Measurements from ENCODE around the gene PCNX1.

- TF ChIP-seq, protein P1, sequence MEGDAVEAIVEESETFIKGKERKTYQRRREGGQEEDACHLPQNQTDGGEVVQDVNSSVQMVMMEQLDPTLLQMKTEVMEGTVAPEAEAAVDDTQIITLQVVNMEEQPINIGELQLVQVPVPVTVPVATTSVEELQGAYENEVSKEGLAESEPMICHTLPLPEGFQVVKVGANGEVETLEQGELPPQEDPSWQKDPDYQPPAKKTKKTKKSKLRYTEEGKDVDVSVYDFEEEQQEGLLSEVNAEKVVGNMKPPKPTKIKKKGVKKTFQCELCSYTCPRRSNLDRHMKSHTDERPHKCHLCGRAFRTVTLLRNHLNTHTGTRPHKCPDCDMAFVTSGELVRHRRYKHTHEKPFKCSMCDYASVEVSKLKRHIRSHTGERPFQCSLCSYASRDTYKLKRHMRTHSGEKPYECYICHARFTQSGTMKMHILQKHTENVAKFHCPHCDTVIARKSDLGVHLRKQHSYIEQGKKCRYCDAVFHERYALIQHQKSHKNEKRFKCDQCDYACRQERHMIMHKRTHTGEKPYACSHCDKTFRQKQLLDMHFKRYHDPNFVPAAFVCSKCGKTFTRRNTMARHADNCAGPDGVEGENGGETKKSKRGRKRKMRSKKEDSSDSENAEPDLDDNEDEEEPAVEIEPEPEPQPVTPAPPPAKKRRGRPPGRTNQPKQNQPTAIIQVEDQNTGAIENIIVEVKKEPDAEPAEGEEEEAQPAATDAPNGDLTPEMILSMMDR (conservative IDR thresholded peaks at IDR 0.05; ENCODE audit: low read depth, low read length), result no peak
- no peak for TF ChIP-seq EZH2 (IDR thresholded peaks at IDR 0.05; ENCODE audit: low read length, unreplicated experiment)
Measured at GRCh38 chr14:71022012-71022869, 115.0 kb downstream of the PCNX1 start.
